Heart left ventricle (tissue), 13 donors: Measurements from ENCODE around the gene SETD7.

Experiments
- CTCF ChIP-seq, 12 donors: fragments of 200-600 bp; sonication (generic) in 4 of 12; IDR thresholded peaks; one replicate each; pipeline versions ENCODE4 v1.5.0 to v1.8.0; 2018 to 2022; ENCODE audit warnings: antibody characterized with exemption in 12 of 12, mild to moderate bottlenecking in 5 of 12
- POLR2A ChIP-seq, 2 donors: fragments of 450-650 bp; IDR thresholded peaks; one replicate each; pipeline ENCODE4 v1.6.1; 2017; ENCODE audit warnings: antibody characterized with exemption in 2 of 2, mild to moderate bottlenecking in 2 of 2, moderate library complexity in 2 of 2
- donor health status: ischemic (EF 13 %, LVEDD 7.1; RV severe dilation, severe dysfunction).
- donor health status: DM: no; HTN: yes; CAD: no.
- donor health status: DM: no; HTN: no; CAD: no.
- donor health status: ischemic (EF 25% LVEDD 6.9; RV normal size, moderate dysfunction).
- donor health status: ischemic (EF 25% LVEDD 5.7; RV mildly dilated, moderate dysfunction).
- donor health status: ischemic (EF 35%, LVEDD 5.7; RV mildly dilated, moderate dysfunction).
- donor health status: nonischemic (EF 11% LVEDD 7.7; RV severe dilation, severe dysfunction).
- donor health status: DM: yes; HTN: yes; CAD: no.
- donor health status: PGD.
- donor health status: ischemic (EF 29% LVEDD 5.4; RV normal size, mild dysfunction).
- donor health status: nonischemic (EF 23%, LVEDD 6.1; RV moderate dilation, normal function).

GRCh38 chr4:139451997-139452396 lies 104.0 kb downstream of the SETD7 start:
- TF ChIP-seq CTCF (IDR thresholded peaks at IDR 0.05) (no peak), POLR2A (IDR thresholded peaks at IDR 0.05) (no peak)
